IMR-90 (cell line): ENCODE data around the gene TMEM154. TPM values are rescaled to one million over a fixed set of nuclear protein-coding genes. Genes with fewer than 3 reads are reported as not detected.

ENCODE experiments used
- ATAC-seq: fragments of 200-7000 bp; cut with Tn5 transposase; 2 replicates; pipeline ENCODE4 v1.9.1; 2020; ENCODE audit warnings: low read depth, mild to moderate bottlenecking, moderate library complexity
- BruUV-seq: library from RNA; stranded (reverse); fragments of 400-500 nt; replicated peaks from 2 replicates; lab custom pipeline; 2021; lab: Mats Ljungman, UMichigan
- CTCF ChIA-PET: fragments of 300-600 bp; formaldehyde crosslinking; extraction: SDS; loops from one replicate; lab custom pipeline; 2021; ENCODE audit warnings: antibody characterized with exemption; lab: Yijun Ruan, JAX
- POLR2A ChIA-PET: fragments of 300-600 bp; sonication (Branson Sonifier 250); formaldehyde crosslinking; loops from one replicate; lab custom pipeline; 2022; ENCODE audit warnings: antibody characterized with exemption; ENCODE audit not compliant: unreplicated experiment; lab: Charles Lee
- DNase-seq: peaks from one replicate; pipeline ENCODE4 v3.0.0; 2013
- H2AFZ ChIP-seq: replicated peaks from 2 replicates; pipeline ENCODE3; 2013; ENCODE audit warnings: low read length, mild to moderate bottlenecking; ENCODE audit not compliant: poor library complexity
- H2AK5ac ChIP-seq: 2 replicates; pipeline ENCODE4 v1.6.1; 2013; ENCODE audit warnings: low read depth, low read length, inconsistent platforms
- H2AK9ac ChIP-seq: replicated peaks from 2 replicates; pipeline ENCODE3; 2013; ENCODE audit warnings: mild to moderate bottlenecking, low read depth, low read length, moderate library complexity; ENCODE audit not compliant: poor library complexity
- H2BK120ac ChIP-seq: 2 replicates; pipeline ENCODE4 v1.6.1; 2013; ENCODE audit warnings: low read depth, low read length, inconsistent platforms
- H2BK15ac ChIP-seq: 3 replicates; pipeline ENCODE4 v1.6.1; 2013; ENCODE audit warnings: low read depth, low read length, inconsistent platforms
- H2BK20ac ChIP-seq: 2 replicates; pipeline ENCODE4 v1.6.1; 2013; ENCODE audit warnings: low read depth, mild to moderate bottlenecking, inconsistent platforms, low read length, moderate library complexity
- H2BK5ac ChIP-seq: 2 replicates; pipeline ENCODE4 v1.6.1; 2013; ENCODE audit warnings: mild to moderate bottlenecking, low read depth, low read length, inconsistent platforms; ENCODE audit not compliant: poor library complexity, severe bottlenecking
- H3K14ac ChIP-seq: replicated peaks from 2 replicates; pipeline ENCODE4 v1.6.1; 2013; ENCODE audit warnings: low read depth, low read length, inconsistent platforms
- H3K18ac ChIP-seq: 2 replicates; pipeline ENCODE4 v1.6.1; 2013; ENCODE audit warnings: low read depth, low read length, control low read depth
- H3K23ac ChIP-seq: 2 replicates; pipeline ENCODE4 v1.6.1; 2013; ENCODE audit warnings: low read depth, low read length, inconsistent platforms
- H3K27ac ChIP-seq: 2 replicates; pipeline ENCODE4 v1.5.1; 2013; ENCODE audit warnings: mild to moderate bottlenecking, control low read depth, low read length; ENCODE audit not compliant: insufficient read depth
- H3K27me3 ChIP-seq: 2 replicates; pipeline ENCODE4 v1.6.1; 2013; ENCODE audit warnings: low read length; ENCODE audit not compliant: control insufficient read depth, insufficient read depth
- H3K36me3 ChIP-seq: 2 replicates; pipeline ENCODE4 v1.6.1; 2013; ENCODE audit warnings: low read length, mixed read lengths; ENCODE audit not compliant: control insufficient read depth, insufficient read depth
- H3K4ac ChIP-seq: 2 replicates; pipeline ENCODE4 v1.6.1; 2013; ENCODE audit warnings: low read depth, low read length, inconsistent platforms
- H3K4me1 ChIP-seq: 2 replicates; pipeline ENCODE4 v1.6.1; 2013; ENCODE audit warnings: low read length, mixed read lengths; ENCODE audit not compliant: control insufficient read depth, insufficient read depth
- H3K4me2 ChIP-seq: 2 replicates; pipeline ENCODE4 v1.6.1; 2013; ENCODE audit warnings: low read depth, mild to moderate bottlenecking, control low read depth, low read length, moderate library complexity
- H3K4me3 ChIP-seq: 2 replicates; pipeline ENCODE4 v1.5.1; 2013; ENCODE audit warnings: low read depth, mild to moderate bottlenecking, control low read depth, low read length, moderate library complexity; ENCODE audit not compliant: insufficient read depth
- H3K56ac ChIP-seq: 2 replicates; pipeline ENCODE4 v1.6.1; 2013; ENCODE audit warnings: low read length, inconsistent platforms; ENCODE audit not compliant: insufficient read depth; ENCODE audit errors: extremely low read depth
- H3K79me1 ChIP-seq, 2 experiments: 2 replicates each; pipeline ENCODE4 v1.6.1; 2013; ENCODE audit warnings: low read length in 2 of 2, inconsistent platforms in 1 of 2, low read depth in 1 of 2
- H3K9ac ChIP-seq: 2 replicates; pipeline ENCODE4 v1.6.1; 2013; ENCODE audit warnings: low read depth, low read length, control low read depth
- H3K9me1 ChIP-seq: 2 replicates; pipeline ENCODE4 v1.6.1; 2013; ENCODE audit warnings: low read length, inconsistent platforms; ENCODE audit not compliant: insufficient read depth
- H3K9me3 ChIP-seq: 2 replicates; pipeline ENCODE4 v1.6.1; 2013; ENCODE audit warnings: low read length; ENCODE audit not compliant: control insufficient read depth, insufficient read depth
- H4K20me1 ChIP-seq: 2 replicates; pipeline ENCODE4 v1.6.1; 2013; ENCODE audit warnings: low read length, inconsistent platforms; ENCODE audit not compliant: insufficient read depth
- H4K5ac ChIP-seq: 2 replicates; pipeline ENCODE4 v1.6.1; 2013; ENCODE audit warnings: mild to moderate bottlenecking, low read depth, low read length, control low read depth
- H4K8ac ChIP-seq, 2 experiments: 2 replicates each; pipeline ENCODE4 v1.6.1; 2013; ENCODE audit warnings: low read depth in 2 of 2, low read length in 2 of 2, control low read depth in 1 of 2, inconsistent platforms in 1 of 2
- H4K91ac ChIP-seq: 2 replicates; pipeline ENCODE4 v1.6.1; 2013; ENCODE audit warnings: low read depth, low read length, inconsistent platforms; ENCODE audit not compliant: insufficient read depth
- BHLHE40 ChIP-seq: fragments of 150-350 bp; IDR thresholded peaks from 2 replicates; pipeline ENCODE4 v1.6.1; 2016; ENCODE audit warnings: mild to moderate bottlenecking, low read depth, low read length
- CEBPB ChIP-seq: IDR thresholded peaks from 2 replicates; pipeline ENCODE4 v1.6.1; 2012; ENCODE audit warnings: low read depth, low read length, improper control_type of control experiment
- FOS ChIP-seq: fragments of 150-350 bp; IDR thresholded peaks from 2 replicates; pipeline ENCODE4 v1.6.1; 2016; ENCODE audit warnings: low read depth, low read length
- MAFK ChIP-seq: IDR thresholded peaks from 2 replicates; pipeline ENCODE4 v1.6.1; 2012; ENCODE audit warnings: low read depth, low read length, improper control_type of control experiment
- MAZ ChIP-seq: IDR thresholded peaks from 2 replicates; pipeline ENCODE4 v1.6.1; 2012; ENCODE audit warnings: low read depth, mild to moderate bottlenecking, low read length, improper control_type of control experiment, moderate library complexity, borderline replicate concordance
- MXI1 ChIP-seq: IDR thresholded peaks from 2 replicates; pipeline ENCODE4 v1.6.1; 2012; ENCODE audit warnings: low read depth, mild to moderate bottlenecking, low read length, moderate library complexity, borderline replicate concordance
- NFE2L2 ChIP-seq: fragments of 150-350 bp; IDR thresholded peaks from 2 replicates; pipeline ENCODE4 v1.6.1; 2016; ENCODE audit warnings: low read depth, mild to moderate bottlenecking, low read length
- POLR2A ChIP-seq: IDR thresholded peaks from 2 replicates; pipeline ENCODE4 v1.6.1; 2012; ENCODE audit warnings: mild to moderate bottlenecking, low read depth, low read length
- RAD21 ChIP-seq: IDR thresholded peaks from 2 replicates; pipeline ENCODE4 v1.6.1; 2012; ENCODE audit warnings: low read length, improper control_type of control experiment
- RCOR1 ChIP-seq: IDR thresholded peaks from 2 replicates; pipeline ENCODE4 v1.6.1; 2012; ENCODE audit warnings: mild to moderate bottlenecking, low read length, improper control_type of control experiment; ENCODE audit not compliant: insufficient replicate concordance
- RFX5 ChIP-seq: IDR thresholded peaks from 2 replicates; pipeline ENCODE4 v1.8.0; 2012; ENCODE audit warnings: low read depth, mild to moderate bottlenecking, low read length, moderate library complexity
- SMC3 ChIP-seq: fragments of 150-350 bp; IDR thresholded peaks from 2 replicates; pipeline ENCODE4 v1.6.1; 2016; ENCODE audit warnings: low read depth, mild to moderate bottlenecking, antibody characterized with exemption, low read length, moderate library complexity
- WGBS, 2 experiments: methylation state at CpG; one replicate each; pipeline versions ENCODE4 v1.1.5 to v1.1.7; 2013; ENCODE audit warnings: missing lambda C conversion rate in 2 of 2; ENCODE audit not compliant: insufficient read length in 1 of 2; ENCODE audit errors: extremely low coverage in 2 of 2; 5-methylcytosine and 5-hydroxymethylcytosine counted together
- dilution Hi-C: fragments of 300-500 bp; cut with HindIII; formaldehyde crosslinking; loops from one replicate; pipeline ENCODE4 v1.14.3; 2018; ENCODE audit warnings: low sequenced_read_pairs; ENCODE audit not compliant: unreplicated experiment
- in situ Hi-C: fragments of 300-500 bp; cut with MboI; formaldehyde crosslinking; loops from 3 replicates; pipeline ENCODE4 v1.14.3; 2019; ENCODE audit warnings: low sequenced_read_pairs, inconsistent platforms, mixed read lengths
- intact Hi-C: fragments of 100-400 bp; cut with micrococcal nuclease; formaldehyde crosslinking; loops from 2 replicates; pipeline ENCODE4 v1.10.0; 2022
- polyA plus RNA-seq, 3 experiments: library from polyadenylated mRNA; depleted of rRNA; stranded (reverse); fragments of >200 nt; gene quantifications; 2 replicates each; pipeline ENCODE4 v1.2.3, GENCODE V29; 2012; ENCODE audit warnings: low replicate concordance in 1 of 3
- total RNA-seq: library from RNA; depleted of rRNA; stranded (reverse); fragments of >200 nt; gene quantifications from 2 replicates; pipeline ENCODE4 v1.2.3, GENCODE V29; 2012
- TF ChIP-seq, protein P1 (sequence below): fragments of 150-350 bp; IDR thresholded peaks from 2 replicates; pipeline ENCODE4 v1.6.1; 2017; ENCODE audit warnings: mild to moderate bottlenecking, antibody characterized with exemption, low read length, low read depth
- TF ChIP-seq, protein P2 (sequence below): conservative IDR thresholded peaks from 2 replicates; pipeline ENCODE4 v1.5.1; 2012; ENCODE audit warnings: mild to moderate bottlenecking, low read depth, low read length, improper control_type of control experiment
- TF ChIP-seq, protein P3 (sequence below): fragments of 150-350 bp; IDR thresholded peaks from 2 replicates; pipeline ENCODE4 v1.6.1; 2016; ENCODE audit warnings: low read depth, mild to moderate bottlenecking, low read length, moderate library complexity, borderline replicate concordance

TMEM154 gene
- total and polyA plus RNA-seq, 2 of the 4 experiments (the other 2 are of a cell fraction), result 0.12 to 0.18 TPM

DNA sequence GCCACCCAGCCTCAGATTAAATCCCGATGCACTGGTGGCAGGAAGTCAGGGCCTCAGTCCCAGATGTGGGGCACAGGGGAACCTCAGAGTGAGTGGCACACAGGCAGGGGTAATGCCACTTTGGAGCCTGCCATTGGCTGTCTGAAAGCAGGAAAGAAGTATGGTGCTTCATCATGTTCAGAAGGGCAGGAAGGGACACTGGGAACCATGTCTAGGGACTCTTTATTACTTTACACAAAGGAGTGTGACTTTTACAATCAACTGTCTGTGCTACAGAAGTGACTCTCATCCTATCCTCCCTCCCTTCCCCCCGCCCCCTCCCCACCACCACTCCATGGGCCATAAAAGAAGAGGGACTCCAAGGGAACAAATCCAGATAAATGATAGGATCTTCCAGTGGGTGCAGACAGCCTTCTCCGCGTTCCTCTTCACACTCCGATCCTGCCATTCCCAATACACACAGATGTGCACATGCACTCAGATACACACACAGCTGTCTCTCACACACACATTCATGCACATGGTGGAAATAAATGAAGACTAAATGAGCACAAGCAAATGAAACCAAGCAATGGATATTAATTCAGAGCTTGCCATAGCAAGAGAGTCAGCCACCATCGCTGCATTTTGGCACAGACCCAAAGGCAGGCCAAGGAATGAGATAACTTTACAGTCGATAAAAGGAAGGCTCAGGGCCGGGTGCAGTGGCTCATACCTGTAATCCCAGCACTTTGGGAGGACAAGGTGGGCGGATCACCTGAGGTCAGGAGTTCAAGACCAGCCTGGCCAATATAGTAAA lies 2.5 kb upstream of the TMEM154 start:
- no peak overlapping the region for H4K91ac ChIP-seq
- DNase-seq (no peak), ATAC-seq (no peak)
- no peak overlapping the region for H3K14ac ChIP-seq
- H3K9me3 ChIP-seq, result no peaks in the 10 kb centered on the region
- no peak overlapping the region for H2BK20ac ChIP-seq
- intact Hi-C loops, result no loop called here
- H3K4ac ChIP-seq, result no peak overlapping the region
- H3K4me1 ChIP-seq, result no peaks in the 10 kb centered on the region
- H2AK5ac ChIP-seq, result no peak overlapping the region
- H3K27ac ChIP-seq, result no peak overlapping the region
- no peak overlapping the region for H3K56ac ChIP-seq
- 60% methylated on average over 1 of the region's 9 CpGs; no CpG with 5 or more reads in 1 of the 2 experiments for WGBS, 2 experiments
- no peak overlapping the region for H3K4me2 ChIP-seq
- H2BK120ac ChIP-seq, result no peak overlapping the region
- ChIA-PET CTCF (no interaction called here), POLR2A (no interaction called here)
- H2AFZ ChIP-seq, result no peak overlapping the region
- H4K5ac ChIP-seq, result no peak overlapping the region
- no peak overlapping the region for H3K9ac ChIP-seq
- dilution Hi-C loops, result no loop called here
- H3K4me3 ChIP-seq, result no peak overlapping the region
- in situ Hi-C loops, result no loop called here
- H4K20me1 ChIP-seq, result no peaks in the 10 kb centered on the region
- no peak overlapping the region for H2BK5ac ChIP-seq
- no peaks in the 10 kb centered on the region for H3K9me1 ChIP-seq
- H3K79me1 ChIP-seq, result no peaks in the 10 kb centered on the region
- peaks cover 19% of the 10 kb centered on the region for H3K27me3 ChIP-seq
- TF ChIP-seq FOS (no peak), SMC3 (no peak), RCOR1 (no peak), MAFK (no peak), BHLHE40 (no peak), POLR2A (no peak), CEBPB (no peak), MXI1 (no peak), RFX5 (no peak), MAZ (no peak), RAD21 (no peak), NFE2L2 (no peak)
- TF ChIP-seq, protein P1, sequence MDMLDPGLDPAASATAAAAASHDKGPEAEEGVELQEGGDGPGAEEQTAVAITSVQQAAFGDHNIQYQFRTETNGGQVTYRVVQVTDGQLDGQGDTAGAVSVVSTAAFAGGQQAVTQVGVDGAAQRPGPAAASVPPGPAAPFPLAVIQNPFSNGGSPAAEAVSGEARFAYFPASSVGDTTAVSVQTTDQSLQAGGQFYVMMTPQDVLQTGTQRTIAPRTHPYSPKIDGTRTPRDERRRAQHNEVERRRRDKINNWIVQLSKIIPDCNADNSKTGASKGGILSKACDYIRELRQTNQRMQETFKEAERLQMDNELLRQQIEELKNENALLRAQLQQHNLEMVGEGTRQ, result no peak
- TF ChIP-seq, protein P2, sequence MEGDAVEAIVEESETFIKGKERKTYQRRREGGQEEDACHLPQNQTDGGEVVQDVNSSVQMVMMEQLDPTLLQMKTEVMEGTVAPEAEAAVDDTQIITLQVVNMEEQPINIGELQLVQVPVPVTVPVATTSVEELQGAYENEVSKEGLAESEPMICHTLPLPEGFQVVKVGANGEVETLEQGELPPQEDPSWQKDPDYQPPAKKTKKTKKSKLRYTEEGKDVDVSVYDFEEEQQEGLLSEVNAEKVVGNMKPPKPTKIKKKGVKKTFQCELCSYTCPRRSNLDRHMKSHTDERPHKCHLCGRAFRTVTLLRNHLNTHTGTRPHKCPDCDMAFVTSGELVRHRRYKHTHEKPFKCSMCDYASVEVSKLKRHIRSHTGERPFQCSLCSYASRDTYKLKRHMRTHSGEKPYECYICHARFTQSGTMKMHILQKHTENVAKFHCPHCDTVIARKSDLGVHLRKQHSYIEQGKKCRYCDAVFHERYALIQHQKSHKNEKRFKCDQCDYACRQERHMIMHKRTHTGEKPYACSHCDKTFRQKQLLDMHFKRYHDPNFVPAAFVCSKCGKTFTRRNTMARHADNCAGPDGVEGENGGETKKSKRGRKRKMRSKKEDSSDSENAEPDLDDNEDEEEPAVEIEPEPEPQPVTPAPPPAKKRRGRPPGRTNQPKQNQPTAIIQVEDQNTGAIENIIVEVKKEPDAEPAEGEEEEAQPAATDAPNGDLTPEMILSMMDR, result no peak
- TF ChIP-seq, protein P3, sequence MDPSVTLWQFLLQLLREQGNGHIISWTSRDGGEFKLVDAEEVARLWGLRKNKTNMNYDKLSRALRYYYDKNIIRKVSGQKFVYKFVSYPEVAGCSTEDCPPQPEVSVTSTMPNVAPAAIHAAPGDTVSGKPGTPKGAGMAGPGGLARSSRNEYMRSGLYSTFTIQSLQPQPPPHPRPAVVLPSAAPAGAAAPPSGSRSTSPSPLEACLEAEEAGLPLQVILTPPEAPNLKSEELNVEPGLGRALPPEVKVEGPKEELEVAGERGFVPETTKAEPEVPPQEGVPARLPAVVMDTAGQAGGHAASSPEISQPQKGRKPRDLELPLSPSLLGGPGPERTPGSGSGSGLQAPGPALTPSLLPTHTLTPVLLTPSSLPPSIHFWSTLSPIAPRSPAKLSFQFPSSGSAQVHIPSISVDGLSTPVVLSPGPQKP, result no peak
- H4K8ac ChIP-seq, result no peak overlapping the region
- H3K36me3 ChIP-seq, result no peaks in the 10 kb centered on the region
- H3K23ac ChIP-seq, result no peak overlapping the region
- BruUV-seq, result no TSS peak
- H2BK15ac ChIP-seq, result no peak overlapping the region
- H2AK9ac ChIP-seq, result no peak overlapping the region
- H3K18ac ChIP-seq, result no peak overlapping the region
